ENCODE data around the gene ATN1. TPM values are rescaled to one million over a fixed set of nuclear protein-coding genes. Genes with fewer than 3 reads are reported as not detected.

The ATN1 gene
- total RNA-seq, 2 donors from 2014 or later: 36.1 to 86.7 TPM

- no peak for DNase-seq
- Histone ChIP-seq H3K9me3 (no peaks in the 10 kb centered on the region), H3K4me1 (peaks cover 35% of the 10 kb centered on the region), H3K36me3 (replicated peaks in 1 of 2; ENCODE audit: insufficient read depth in 1 of 2, low read depth in 2 of 2) (peaks cover 0 to 5% of the 10 kb centered on the region in 2 donors), H3K4me3 (no peak overlapping the region), H3K27me3 (no peaks in the 10 kb centered on the region), H3K27ac (peak overlapping the region; percentile 99 to 100 (median 99))
- no peak for TF ChIP-seq POLR2A (IDR thresholded peaks at IDR 0.05)
- TF ChIP-seq CTCF (IDR thresholded peaks at IDR 0.05): no peak
- WGBS, 2 donors: 88 to 94% methylated on average over 9 to 26 of the region's 26 CpGs
- intact Hi-C loops (cut with DNase I): no loop called here
- no peak for ATAC-seq
Measured at GRCh38 chr12:6959805-6960592, 32.2 kb downstream of the ATN1 start.

- H3K9me3 ChIP-seq: no peaks in the 10 kb centered on the region
- DNase-seq (no peak), ATAC-seq (no peak)
- H3K4me1 ChIP-seq: peaks cover 42% of the 10 kb centered on the region
- intact Hi-C loops (cut with DNase I): no loop called here
- peaks cover 0 to 2% of the 10 kb centered on the region in 2 donors for H3K36me3 ChIP-seq (replicated peaks in 1 of 2; ENCODE audit: insufficient read depth in 1 of 2, low read depth in 2 of 2)
- TF ChIP-seq POLR2A (IDR thresholded peaks at IDR 0.05) (no peak), CTCF (IDR thresholded peaks at IDR 0.05) (peak in 1 of 7 experiments; percentile 19)
- H3K4me3 ChIP-seq: no peak overlapping the region
- no peaks in the 10 kb centered on the region for H3K27me3 ChIP-seq
- WGBS, 2 donors: 62 to 79% methylated on average over 6 to 13 of the region's 13 CpGs
- H3K27ac ChIP-seq: peak overlapping the region; percentile 99 to 100 (median 99)
Measured at GRCh38 chr12:6960593-6961277, 33.0 kb downstream of the ATN1 start.

GRCh38 chr12:6961278-6961694 lies 33.5 kb downstream of the ATN1 start:
- peak; percentile 24 for ATAC-seq
- DNase-seq: peak; percentile 65 to 85 (median 74)
- TF ChIP-seq POLR2A (IDR thresholded peaks at IDR 0.05): no peak
- TF ChIP-seq CTCF (IDR thresholded peaks at IDR 0.05): no peak
- no peaks in the 10 kb centered on the region for H3K9me3 ChIP-seq
- WGBS, 2 donors: 8 to 20% methylated on average over 18 to 22 of the region's 24 CpGs
- peaks cover 0 to 3% of the 10 kb centered on the region in 2 donors for H3K36me3 ChIP-seq (replicated peaks in 1 of 2; ENCODE audit: insufficient read depth in 1 of 2, low read depth in 2 of 2)
- intact Hi-C loops (cut with DNase I): no loop called here
- H3K4me1 ChIP-seq: peaks cover 48% of the 10 kb centered on the region
- no peaks in the 10 kb centered on the region for H3K27me3 ChIP-seq
- peak overlapping the region; percentile 99 to 100 (median 99) for H3K27ac ChIP-seq
- no peak overlapping the region for H3K4me3 ChIP-seq

GRCh38 chr12:6961695-6962284 lies 34.0 kb downstream of the ATN1 start:
- Histone ChIP-seq H3K27ac (peak overlapping the region; percentile 99 to 100 (median 99)), H3K27me3 (no peaks in the 10 kb centered on the region), H3K4me3 (no peak overlapping the region), H3K36me3 (replicated peaks in 1 of 2; ENCODE audit: insufficient read depth in 1 of 2, low read depth in 2 of 2) (peaks cover 0 to 3% of the 10 kb centered on the region in 2 donors), H3K9me3 (no peaks in the 10 kb centered on the region), H3K4me1 (peaks cover 53% of the 10 kb centered on the region)
- 2 to 3% methylated on average over 15 to 16 of the region's 16 CpGs for WGBS, 2 donors
- intact Hi-C loops (cut with DNase I): no loop called here
- ATAC-seq (peak; percentile 36), DNase-seq (peak; percentile 67 to 82 (median 78))
- TF ChIP-seq POLR2A (IDR thresholded peaks at IDR 0.05): no peak
- peak; percentile 21 to 59 (median 33) for TF ChIP-seq CTCF (IDR thresholded peaks at IDR 0.05)

Data from body of pancreas (tissue), 4 donors.